HEK293T (cell line): ENCODE results near the gene PLA2G10.
"Not testable (repeated sequence)": the region's sequence is repeated elsewhere in the genome, so short reads cannot be mapped to it uniquely, and the experiment has no call there.

Experiments used
- FOXM1 ChIP-seq: fragments of 450-650 bp; IDR thresholded peaks from 2 replicates; pipeline ENCODE4 v1.6.1; 2017; ENCODE audit warnings: mild to moderate bottlenecking, borderline replicate concordance
- NFRKB ChIP-seq: fragments of 450-650 bp; IDR thresholded peaks from 2 replicates; pipeline ENCODE4 v1.6.1; 2016; ENCODE audit warnings: mild to moderate bottlenecking, moderate library complexity
- SP1 ChIP-seq: fragments of 450-650 bp; IDR thresholded peaks from 2 replicates; pipeline ENCODE4 v1.6.1; 2017

- not testable (repeated sequence) for TF ChIP-seq SP1, FOXM1, NFRKB
Observed at GRCh38 chr16:14694129-14694528, at the start of gene PLA2G10.
